GM21367 (cell line): ENCODE results near the gene CDK1.

Experiments
- ATAC-seq: cut with Tn5 transposase; IDR thresholded peaks from one replicate; pipeline ENCODE4 v1.9.1; 2021; ENCODE audit not compliant: unreplicated experiment

The CDK1 gene

GRCh38 chr10:60777696-60778213, 523 bp upstream of the CDK1 start:
- ATAC-seq, result peak; percentile 9

- ATAC-seq, result peak; percentile 6
Measured at GRCh38 chr10:60778971-60779796, 906 bp downstream of the CDK1 start.

DNA sequence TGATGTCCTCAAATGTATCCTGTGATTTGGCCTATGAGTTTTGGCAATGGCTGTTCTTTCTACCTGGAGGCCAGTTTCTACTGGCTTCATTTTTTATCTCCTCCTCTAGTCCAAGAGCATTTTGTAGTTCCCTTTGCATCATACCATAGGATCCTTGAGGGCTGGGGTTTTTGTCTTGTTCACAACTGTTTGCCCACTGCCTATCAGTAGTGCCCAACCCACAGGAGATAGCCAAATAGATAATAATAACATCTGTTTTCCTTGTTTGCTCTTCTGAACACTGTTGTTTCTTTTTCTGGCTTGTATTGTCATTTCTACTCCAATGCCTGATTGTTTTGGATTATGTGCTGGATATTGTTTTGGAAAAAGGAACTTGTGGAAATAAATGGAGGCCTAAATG, 3.4 kb downstream of the CDK1 start:
- no peak for ATAC-seq

- no peak for ATAC-seq
Measured at GRCh38 chr10:60784641-60785040, 6.4 kb downstream of the CDK1 start.

GRCh38 chr10:60788544-60788943, 10.3 kb downstream of the CDK1 start:
- no peak for ATAC-seq

DNA sequence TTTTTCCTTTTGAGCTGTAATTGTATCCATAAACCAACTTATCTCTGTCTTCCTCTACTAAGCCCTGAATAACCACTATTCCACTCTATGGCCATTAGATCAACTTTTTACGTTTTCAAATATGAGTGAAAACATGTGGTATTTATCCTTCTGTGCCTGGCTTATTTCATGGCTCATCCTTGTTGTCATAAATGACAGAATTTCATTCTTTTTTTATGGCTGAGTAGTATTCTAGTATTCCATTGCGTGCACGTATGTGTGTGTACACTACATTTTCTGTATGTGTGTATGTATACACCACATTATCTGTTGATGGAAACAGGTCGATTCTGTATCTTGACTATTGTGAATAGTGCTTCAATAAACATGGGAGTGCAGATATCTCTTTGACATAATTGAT, 11.1 kb downstream of the CDK1 start:
- no peak for ATAC-seq

DNA sequence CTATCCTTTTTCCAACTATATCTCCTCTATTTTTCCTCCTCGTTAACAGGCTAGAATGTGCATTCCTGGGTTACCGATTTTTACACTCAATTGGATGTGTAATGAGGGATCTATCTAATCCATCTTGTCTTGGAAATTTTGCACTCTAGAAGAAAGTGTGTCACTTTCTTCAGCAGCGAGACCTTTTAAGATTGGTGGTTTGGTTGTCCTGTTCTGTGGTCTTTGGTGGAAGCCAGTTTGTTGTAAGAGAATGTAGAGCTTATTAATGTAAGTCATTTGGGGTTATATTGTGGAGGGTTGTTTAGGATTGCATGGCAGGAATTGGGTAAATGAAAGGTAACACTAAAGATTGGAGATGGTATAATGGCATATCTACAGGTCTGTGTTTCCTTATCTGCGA, 16.7 kb downstream of the CDK1 start:
- ATAC-seq, result no peak

- ATAC-seq, result no peak
Measured at GRCh38 chr10:60795465-60796202, 17.4 kb downstream of the CDK1 start.

- ATAC-seq, result no peak
Measured at GRCh38 chr10:60796481-60796880, 18.2 kb downstream of the CDK1 start.

DNA sequence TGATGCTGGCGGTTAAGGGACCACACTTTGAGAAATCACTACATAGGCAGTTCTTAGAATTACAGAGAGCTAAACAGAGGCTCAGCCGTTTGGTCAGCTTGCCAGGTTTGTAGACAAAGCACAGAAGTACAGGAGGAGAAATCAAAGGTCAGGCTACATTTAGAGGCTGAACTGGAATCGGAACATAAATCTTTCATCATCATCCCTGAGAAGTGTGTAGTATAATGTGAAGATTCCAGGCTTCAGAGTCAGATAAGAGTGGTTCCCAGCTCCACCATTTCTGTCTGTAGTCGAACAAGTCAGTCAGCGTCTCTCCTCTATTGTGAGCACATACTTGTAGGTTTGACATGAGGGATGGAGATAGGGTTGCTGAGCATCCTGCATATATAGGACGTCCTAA, 18.9 kb downstream of the CDK1 start:
- no peak for ATAC-seq

- ATAC-seq, result no peak
Measured at GRCh38 chr10:60798031-60798430, 19.8 kb downstream of the CDK1 start.

GRCh38 chr10:60798870-60799269, 20.6 kb downstream of the CDK1 start:
- no peak for ATAC-seq

DNA sequence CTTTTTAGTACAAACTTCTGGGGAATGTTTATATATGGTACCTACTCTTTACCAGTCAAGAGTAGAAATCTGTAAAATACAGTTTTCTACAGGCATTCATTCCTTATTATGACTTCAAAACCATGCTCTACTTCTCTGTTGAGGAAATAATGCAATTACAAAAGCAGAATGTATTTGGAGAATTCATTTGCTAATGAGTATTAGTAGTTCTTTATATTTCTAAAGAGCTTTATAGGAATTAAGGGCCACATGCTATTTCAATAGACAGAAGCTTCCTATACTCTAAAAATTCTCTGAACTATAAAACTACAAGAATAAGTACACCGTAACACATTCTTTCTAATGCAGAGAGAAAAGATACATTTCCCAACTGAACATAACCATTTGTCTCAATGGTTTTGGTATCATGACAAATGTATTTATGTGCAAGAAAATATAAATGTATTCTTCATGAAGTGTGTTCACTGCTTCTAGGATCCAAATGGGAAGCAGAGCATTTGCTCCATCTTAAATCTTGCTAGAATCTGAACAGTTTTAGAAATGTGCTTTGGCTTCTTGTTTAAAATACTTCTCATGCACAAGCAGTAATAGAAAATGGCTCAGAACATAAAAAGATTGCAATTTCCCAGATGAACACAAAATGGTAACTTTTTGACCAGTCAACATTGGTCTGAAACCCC, 21.8 kb downstream of the CDK1 start:
- ATAC-seq, result no peak

DNA sequence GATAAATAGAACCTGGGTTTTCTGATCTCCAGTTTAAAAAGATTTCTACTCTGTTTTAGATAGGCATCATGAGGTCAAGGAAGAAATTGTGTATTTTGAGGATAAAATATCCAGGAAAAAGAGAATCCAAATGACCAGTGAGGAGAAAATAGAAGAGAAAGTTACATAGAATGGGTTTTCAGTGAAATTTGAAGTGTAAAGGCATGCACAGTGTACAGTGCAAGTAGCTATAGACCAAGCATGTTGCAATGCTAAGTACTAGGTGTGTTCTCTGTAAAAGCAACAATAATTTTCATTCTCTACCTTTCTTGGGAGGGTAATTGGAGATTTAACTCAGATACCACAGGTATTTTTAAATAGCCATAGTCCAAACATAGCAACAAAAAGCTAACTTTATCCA, 22.6 kb downstream of the CDK1 start:
- ATAC-seq, result no peak

- no peak for ATAC-seq
Measured at GRCh38 chr10:60801522-60801921, 23.2 kb downstream of the CDK1 start.

GRCh38 chr10:60803433-60803832, 25.2 kb downstream of the CDK1 start:
- no peak for ATAC-seq

DNA sequence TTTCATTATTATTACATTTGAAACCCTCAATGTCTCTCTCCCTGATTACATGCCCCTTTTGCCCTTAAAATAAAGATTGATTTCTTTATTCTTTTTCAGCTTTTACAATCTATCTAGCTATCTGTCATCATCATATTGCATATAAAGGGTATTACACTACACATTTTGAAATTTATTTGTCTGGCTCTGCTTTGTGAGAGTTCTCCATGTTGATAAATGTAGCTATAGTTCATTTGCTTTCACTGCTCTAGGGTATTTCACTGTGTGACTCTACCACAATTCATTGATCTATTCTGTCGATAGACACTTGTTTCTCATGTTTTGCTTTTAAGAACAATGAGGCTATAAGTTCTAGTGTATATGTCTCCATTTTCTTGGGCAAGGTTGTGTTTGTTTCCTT, 25.6 kb downstream of the CDK1 start:
- no peak for ATAC-seq

DNA sequence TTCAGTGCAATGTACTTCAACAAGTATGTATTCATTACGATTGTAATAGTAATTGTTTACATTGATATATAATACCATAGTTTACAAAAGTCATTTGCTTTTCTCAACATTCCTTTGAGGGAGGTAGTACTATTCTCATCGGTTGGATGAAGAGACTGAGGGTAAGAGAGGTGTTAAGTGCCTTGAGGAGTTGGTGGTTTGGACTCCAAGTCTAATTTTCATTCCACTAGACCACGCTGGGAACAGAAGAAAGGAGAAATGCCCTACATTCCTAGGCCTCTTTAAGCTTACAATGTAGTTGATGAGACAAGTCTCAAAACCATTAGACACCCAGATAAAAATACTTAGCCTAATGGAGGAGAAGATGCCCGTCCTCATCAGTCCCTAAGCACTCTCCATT, 28.6 kb downstream of the CDK1 start:
- ATAC-seq, result no peak

DNA sequence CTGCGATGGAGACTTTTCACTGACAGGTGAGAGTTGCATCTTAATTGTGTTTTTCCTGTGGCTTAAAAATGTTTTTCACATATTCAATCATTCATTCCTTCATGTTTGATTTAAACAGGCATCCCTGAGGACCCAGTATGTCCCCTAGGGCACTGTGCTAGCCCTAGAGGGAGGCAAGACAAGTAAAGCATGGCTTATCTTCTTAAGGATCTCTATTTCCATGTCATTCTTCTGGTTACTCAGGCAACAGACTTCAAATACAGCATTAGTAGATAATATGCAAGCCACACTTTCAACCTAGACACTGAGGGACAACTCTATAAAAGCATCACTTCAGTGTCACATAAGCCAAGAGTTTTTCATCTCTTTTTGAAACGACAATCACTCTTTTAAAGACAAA, 29.2 kb downstream of the CDK1 start:
- ATAC-seq, result no peak

DNA sequence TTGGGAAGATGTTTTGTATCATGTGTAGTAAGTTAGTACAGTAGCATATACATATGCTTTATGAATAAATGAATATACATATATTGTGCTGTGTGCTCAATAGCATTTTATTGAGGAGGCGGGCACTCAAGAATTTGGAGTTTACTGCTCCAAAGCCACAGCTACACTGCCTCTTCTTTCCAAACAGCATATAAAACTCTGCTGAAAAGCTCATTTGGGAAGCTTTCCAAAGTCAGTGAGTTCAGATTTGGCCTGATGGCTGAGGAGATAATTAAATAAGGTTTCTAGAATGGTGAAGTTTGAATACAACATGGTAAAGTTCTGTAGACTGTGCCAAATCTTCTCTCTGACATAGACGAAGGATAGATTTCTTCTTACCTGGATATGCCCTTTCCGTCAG, 29.8 kb downstream of the CDK1 start:
- no peak for ATAC-seq

DNA sequence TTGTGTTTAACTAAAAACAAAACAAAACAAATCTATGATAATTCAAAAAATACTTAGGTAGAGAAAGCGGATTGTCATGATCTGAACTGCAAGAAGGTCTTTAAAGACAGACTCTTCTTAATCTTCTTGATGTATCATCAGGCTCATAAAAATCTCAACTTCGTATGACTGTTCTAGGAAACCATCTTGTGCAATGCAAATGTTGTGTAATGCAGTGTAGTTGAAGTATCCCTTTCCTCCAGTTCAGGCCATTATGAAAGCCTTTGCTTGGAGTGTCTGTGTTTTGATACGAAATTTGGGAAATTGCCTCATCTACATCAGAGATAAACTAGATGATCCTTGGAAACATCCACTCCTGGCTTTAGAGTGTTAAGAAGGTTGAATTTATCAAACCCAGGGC, 30.9 kb downstream of the CDK1 start:
- ATAC-seq, result no peak
